Liver (tissue), 9 donors: Measurements from ENCODE around the gene HLA-F. TPM values are rescaled to one million over a fixed set of nuclear protein-coding genes. Genes with fewer than 3 reads are reported as not detected.

Experiments
- DNase-seq: peaks from one replicate; pipeline ENCODE4 v3.0.0-alpha.2; 2017; ENCODE audit warnings: low spot score
- H3K27ac ChIP-seq, 2 donors: one replicate each; pipeline ENCODE4 v1.7.0; 2013; ENCODE audit warnings: inconsistent platforms in 2 of 2, low read length in 2 of 2, control low read depth in 1 of 2, low read depth in 1 of 2, mild to moderate bottlenecking in 1 of 2
- H3K27me3 ChIP-seq, 4 donors: one replicate each; pipeline versions ENCODE4 v1.6.1 to v1.7.0; 2013; ENCODE audit warnings: low read length in 3 of 4, inconsistent platforms in 1 of 4, mild to moderate bottlenecking in 1 of 4, moderate library complexity in 1 of 4; ENCODE audit not compliant: control insufficient read depth in 4 of 4, insufficient read depth in 4 of 4
- H3K36me3 ChIP-seq, 4 donors: one replicate each; pipeline versions ENCODE4 v1.6.1 to v1.7.0; 2013; ENCODE audit warnings: low read length in 3 of 4, mild to moderate bottlenecking in 3 of 4, low read depth in 1 of 4, moderate library complexity in 1 of 4; ENCODE audit not compliant: control insufficient read depth in 4 of 4, insufficient read depth in 3 of 4
- H3K4me1 ChIP-seq, 4 donors: one replicate each; pipeline versions ENCODE4 v1.6.1 to v1.7.0; 2013; ENCODE audit warnings: low read length in 3 of 4, mild to moderate bottlenecking in 3 of 4, moderate library complexity in 1 of 4; ENCODE audit not compliant: control insufficient read depth in 4 of 4, insufficient read depth in 4 of 4
- H3K4me3 ChIP-seq, 3 donors: one replicate each; pipeline versions ENCODE4 v1.6.1 to v1.7.0; 2013; ENCODE audit warnings: low read length in 3 of 3, control low read depth in 1 of 3, low read depth in 1 of 3, mild to moderate bottlenecking in 1 of 3
- H3K9ac ChIP-seq, 2 donors: one replicate each; pipeline ENCODE4 v1.7.0; 2013; ENCODE audit warnings: low read length in 2 of 2, mild to moderate bottlenecking in 2 of 2, moderate library complexity in 2 of 2, control low read depth in 1 of 2, low read depth in 1 of 2
- H3K9me3 ChIP-seq, 4 donors: one replicate each; pipeline versions ENCODE4 v1.6.1 to v1.7.0; 2013; ENCODE audit warnings: low read length in 3 of 4; ENCODE audit not compliant: control insufficient read depth in 4 of 4
- EGR1 ChIP-seq, 2 donors: IDR thresholded peaks; 2 replicates each; pipeline ENCODE4 v1.6.1; 2016 to 2018; ENCODE audit warnings: antibody characterized with exemption in 2 of 2, low read depth in 2 of 2
- FOXA2 ChIP-seq: IDR thresholded peaks from 2 replicates; pipeline ENCODE4 v1.6.1; 2016; ENCODE audit warnings: antibody characterized with exemption
- HNF4A ChIP-seq, 2 donors: conservative IDR thresholded peaks; 2 replicates each; pipeline ENCODE4 v1.6.1; 2016; ENCODE audit warnings: antibody characterized with exemption in 2 of 2, mild to moderate bottlenecking in 2 of 2
- HNF4G ChIP-seq: IDR thresholded peaks from 2 replicates; pipeline ENCODE4 v1.6.1; 2016; ENCODE audit warnings: antibody characterized with exemption
- JUND ChIP-seq, 2 donors: IDR thresholded peaks; 2 replicates each; pipeline ENCODE4 v1.6.1; 2016; ENCODE audit warnings: antibody characterized with exemption in 2 of 2
- NR2F2 ChIP-seq: IDR thresholded peaks from 2 replicates; pipeline ENCODE4 v1.6.1; 2016; ENCODE audit warnings: antibody characterized with exemption
- RAD21 ChIP-seq, 2 donors: IDR thresholded peaks; 2 replicates each; pipeline ENCODE4 v1.6.1; 2016; ENCODE audit warnings: antibody characterized with exemption in 2 of 2, mild to moderate bottlenecking in 2 of 2
- RXRA ChIP-seq, 2 donors: IDR thresholded peaks; 2 replicates each; pipeline ENCODE4 v1.6.1; 2017 to 2018; ENCODE audit warnings: antibody characterized with exemption in 2 of 2, mild to moderate bottlenecking in 1 of 2
- SP1 ChIP-seq: IDR thresholded peaks from 2 replicates; pipeline ENCODE4 v1.6.1; 2018; ENCODE audit warnings: antibody characterized with exemption, mild to moderate bottlenecking
- TAF1 ChIP-seq: conservative IDR thresholded peaks from 2 replicates; pipeline ENCODE4 v1.6.1; 2016; ENCODE audit warnings: antibody characterized with exemption, mild to moderate bottlenecking
- YY1 ChIP-seq: IDR thresholded peaks from 2 replicates; pipeline ENCODE4 v1.6.1; 2016; ENCODE audit warnings: antibody characterized with exemption, mild to moderate bottlenecking
- WGBS: extraction: QIAGEN DNeasy Blood & Tissue Kit; methylation state at CpG from one replicate; pipeline ENCODE4 v1.1.7; 2013; 5-methylcytosine and 5-hydroxymethylcytosine counted together
- polyA plus RNA-seq, 2 donors: library from polyadenylated mRNA; stranded (reverse) in 1 of 2; unstranded in 1 of 2; fragments of 200-250 nt in 1 of 2; fragments of >200 nt in 1 of 2; fragmentation: Nextera tagmentation in 1 of 2; extraction: Ambion mirVana in 1 of 2; gene quantifications; one replicate each; pipeline versions ENCODE4 v1.2.1 to v1.2.3, GENCODE V29; 2013 to 2015
- total RNA-seq, 2 donors: library from RNA; depleted of rRNA; stranded (reverse); fragments of >200 nt; gene quantifications; one replicate each; pipeline ENCODE4 v1.2.3, GENCODE V29; 2014
- TF ChIP-seq, protein P1 (sequence below): fragments of 150-350 bp; IDR thresholded peaks from 2 replicates; pipeline ENCODE4 v1.5.1; 2017; ENCODE audit warnings: improper control_type of control experiment, low read depth, low read length; ENCODE audit not compliant: missing input control
- TF ChIP-seq, protein P2 (sequence below): IDR thresholded peaks from 2 replicates; pipeline ENCODE4 v1.6.1; 2016; ENCODE audit warnings: antibody characterized with exemption
- donor health status: healthy.
- donor health status: healthy.
- donor health status: healthy.
- donor health status: healthy.
- donor health status: healthy.

The HLA-F gene
- total and polyA plus RNA-seq, 4 donors, result 12.1 to 53.0 (median 31.8) TPM

DNA sequence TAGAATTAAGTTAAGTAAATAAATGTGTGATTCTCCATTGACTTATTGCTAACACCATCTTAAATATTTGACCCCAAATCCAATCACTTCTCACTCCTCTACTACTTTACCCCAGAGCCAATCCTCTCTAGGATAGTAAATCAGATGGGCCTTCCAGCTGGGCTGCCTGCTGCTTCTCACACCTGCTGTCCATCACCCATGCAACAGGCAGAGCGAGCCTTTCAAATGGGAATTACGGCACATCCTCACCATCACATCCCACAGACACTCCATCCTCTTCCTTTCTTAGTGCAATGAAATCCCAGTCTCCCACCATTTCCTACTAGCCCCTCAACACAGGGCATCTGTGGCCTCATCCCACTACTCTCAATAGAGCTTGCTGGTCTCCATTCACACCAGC lies 34.0 kb downstream of the HLA-F start:
- H3K4me3 ChIP-seq, result no peak overlapping the region
- H3K36me3 ChIP-seq, result no peaks in the 10 kb centered on the region
- no peaks in the 10 kb centered on the region for H3K9me3 ChIP-seq
- no peak for DNase-seq
- H3K27me3 ChIP-seq, result no peaks in the 10 kb centered on the region
- TF ChIP-seq NR2F2 (no peak), HNF4A (conservative IDR thresholded peaks at IDR 0.05) (no peak), YY1 (no peak), RAD21 (IDR thresholded peaks at IDR 0.05) (no peak)
- H3K9ac ChIP-seq, result no peak overlapping the region
- no peak overlapping the region for H3K27ac ChIP-seq
- peaks cover 0 to under 1% (median under 1%) of the 10 kb centered on the region in 4 donors for H3K4me1 ChIP-seq
- WGBS, result 95% methylated on average over 2 of the region's 2 CpGs

DNA sequence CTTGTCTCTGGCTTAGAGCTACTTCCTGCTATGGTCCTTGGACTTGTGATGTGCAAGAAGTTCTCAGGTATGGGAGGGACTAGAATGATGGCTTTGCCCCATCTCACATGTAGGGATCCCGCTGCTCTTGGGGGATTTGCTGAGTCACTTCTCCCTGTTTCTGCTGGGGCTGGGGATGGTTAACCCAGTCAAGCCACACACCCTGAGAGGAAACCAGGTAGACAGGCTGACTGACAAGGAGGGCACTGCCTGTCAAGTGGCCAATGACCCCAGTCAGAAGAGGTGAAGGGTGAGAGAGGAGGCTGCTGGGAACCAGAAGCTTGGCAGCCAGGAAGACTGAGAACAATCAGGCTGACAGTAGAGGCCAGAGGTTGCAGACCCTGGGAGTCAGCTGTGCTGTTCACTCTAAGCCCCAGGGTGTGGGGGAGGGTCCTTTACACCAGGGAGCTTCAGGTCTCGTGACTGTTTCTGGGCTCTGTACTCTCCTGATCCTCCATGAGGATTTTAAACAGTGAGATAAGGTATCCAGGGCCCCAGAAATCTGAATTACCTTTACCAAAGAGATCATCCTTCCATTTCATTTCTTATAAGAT lies 34.6 kb downstream of the HLA-F start:
- peak; percentile 13 for DNase-seq
- H3K9ac ChIP-seq, result no peak overlapping the region
- no peak overlapping the region for H3K4me3 ChIP-seq
- no peaks in the 10 kb centered on the region for H3K36me3 ChIP-seq
- TF ChIP-seq HNF4A (conservative IDR thresholded peaks at IDR 0.05), result no peak
- TF ChIP-seq NR2F2, result no peak
- TF ChIP-seq, protein P1, sequence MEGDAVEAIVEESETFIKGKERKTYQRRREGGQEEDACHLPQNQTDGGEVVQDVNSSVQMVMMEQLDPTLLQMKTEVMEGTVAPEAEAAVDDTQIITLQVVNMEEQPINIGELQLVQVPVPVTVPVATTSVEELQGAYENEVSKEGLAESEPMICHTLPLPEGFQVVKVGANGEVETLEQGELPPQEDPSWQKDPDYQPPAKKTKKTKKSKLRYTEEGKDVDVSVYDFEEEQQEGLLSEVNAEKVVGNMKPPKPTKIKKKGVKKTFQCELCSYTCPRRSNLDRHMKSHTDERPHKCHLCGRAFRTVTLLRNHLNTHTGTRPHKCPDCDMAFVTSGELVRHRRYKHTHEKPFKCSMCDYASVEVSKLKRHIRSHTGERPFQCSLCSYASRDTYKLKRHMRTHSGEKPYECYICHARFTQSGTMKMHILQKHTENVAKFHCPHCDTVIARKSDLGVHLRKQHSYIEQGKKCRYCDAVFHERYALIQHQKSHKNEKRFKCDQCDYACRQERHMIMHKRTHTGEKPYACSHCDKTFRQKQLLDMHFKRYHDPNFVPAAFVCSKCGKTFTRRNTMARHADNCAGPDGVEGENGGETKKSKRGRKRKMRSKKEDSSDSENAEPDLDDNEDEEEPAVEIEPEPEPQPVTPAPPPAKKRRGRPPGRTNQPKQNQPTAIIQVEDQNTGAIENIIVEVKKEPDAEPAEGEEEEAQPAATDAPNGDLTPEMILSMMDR, result no peak
- TF ChIP-seq JUND (IDR thresholded peaks at IDR 0.05), result no peak
- no peak for TF ChIP-seq RXRA (IDR thresholded peaks at IDR 0.05)
- H3K27me3 ChIP-seq, result no peaks in the 10 kb centered on the region
- WGBS, result 67% methylated on average over 2 of the region's 2 CpGs
- H3K9me3 ChIP-seq, result no peaks in the 10 kb centered on the region
- H3K27ac ChIP-seq, result no peak overlapping the region
- H3K4me1 ChIP-seq, result no peaks in the 10 kb centered on the region

DNA sequence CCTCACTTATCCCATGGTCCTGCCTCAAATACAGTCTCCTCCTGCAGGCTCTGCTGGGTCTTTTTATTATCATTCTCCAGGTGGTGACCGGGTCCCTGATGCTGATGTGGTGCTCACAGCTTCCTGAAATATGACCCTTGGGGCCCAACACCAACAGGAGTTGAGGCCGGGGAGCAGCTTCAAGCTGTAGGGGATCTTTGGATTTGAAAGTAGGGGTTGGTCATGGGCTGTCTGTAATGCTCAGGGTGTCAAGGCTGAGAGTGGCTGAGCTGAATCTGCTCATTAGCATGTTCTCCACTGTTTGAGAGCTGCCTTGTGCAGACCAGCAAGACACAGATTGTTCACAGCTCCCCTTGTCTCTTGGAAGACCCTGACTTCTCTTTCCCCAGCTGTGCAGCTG lies 35.5 kb downstream of the HLA-F start:
- H3K9me3 ChIP-seq, result no peaks in the 10 kb centered on the region
- no peak overlapping the region for H3K9ac ChIP-seq
- TF ChIP-seq, protein P1, result no peak
- TF ChIP-seq EGR1 (IDR thresholded peaks at IDR 0.05; ENCODE audit: low read depth in 2 of 2) (no peak), HNF4G (no peak), FOXA2 (no peak), YY1 (no peak), SP1 (no peak), TAF1 (no peak)
- TF ChIP-seq, protein P2, sequence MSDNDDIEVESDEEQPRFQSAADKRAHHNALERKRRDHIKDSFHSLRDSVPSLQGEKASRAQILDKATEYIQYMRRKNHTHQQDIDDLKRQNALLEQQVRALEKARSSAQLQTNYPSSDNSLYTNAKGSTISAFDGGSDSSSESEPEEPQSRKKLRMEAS, result no peak
- peak; percentile 22 for DNase-seq
- H3K27me3 ChIP-seq, result no peaks in the 10 kb centered on the region
- 86% methylated on average over 2 of the region's 2 CpGs for WGBS
- no peaks in the 10 kb centered on the region for H3K36me3 ChIP-seq
- no peak overlapping the region for H3K27ac ChIP-seq
- H3K4me3 ChIP-seq, result no peak overlapping the region
- no peaks in the 10 kb centered on the region for H3K4me1 ChIP-seq
